Mesendoderm (in vitro differentiated cells): ENCODE results near the gene ANXA2R.

Experiments used
- DNase-seq: peaks from one replicate; pipeline ENCODE4 v3.0.0; 2013
- H2AK5ac ChIP-seq: 2 replicates; pipeline ENCODE4 v1.6.1; 2013; ENCODE audit warnings: low read length, inconsistent platforms
- H2BK120ac ChIP-seq: 2 replicates; pipeline ENCODE4 v1.6.1; 2013; ENCODE audit warnings: low read depth, mild to moderate bottlenecking, low read length, moderate library complexity, mixed read lengths
- H2BK15ac ChIP-seq: replicated peaks from 2 replicates; pipeline ENCODE4 v1.6.1; 2013; ENCODE audit warnings: low read depth, mild to moderate bottlenecking, moderate library complexity
- H2BK5ac ChIP-seq: 2 replicates; pipeline ENCODE4 v1.6.1; 2013; ENCODE audit warnings: low read length, inconsistent platforms
- H3K18ac ChIP-seq: 2 replicates; pipeline ENCODE4 v1.6.1; 2013; ENCODE audit warnings: mild to moderate bottlenecking, low read length, mixed read lengths
- H3K23ac ChIP-seq: one replicate; pipeline ENCODE4 v1.6.1; 2013; ENCODE audit warnings: low read length
- H3K27ac ChIP-seq: 2 replicates; pipeline ENCODE4 v1.5.1; 2013; ENCODE audit warnings: low read depth, mild to moderate bottlenecking, inconsistent platforms, low read length, moderate library complexity
- H3K27me3 ChIP-seq: 2 replicates; pipeline ENCODE4 v1.6.1; 2013; ENCODE audit warnings: low read length, control low read depth, mild to moderate bottlenecking, inconsistent platforms; ENCODE audit not compliant: insufficient read depth, poor library complexity
- H3K36me3 ChIP-seq: 2 replicates; pipeline ENCODE4 v1.6.1; 2013; ENCODE audit warnings: low read length, inconsistent platforms; ENCODE audit not compliant: control insufficient read depth, insufficient read depth
- H3K4ac ChIP-seq: one replicate; pipeline ENCODE4 v1.6.1; 2013; ENCODE audit warnings: low read depth, mild to moderate bottlenecking, low read length, moderate library complexity
- H3K4me1 ChIP-seq: 2 replicates; pipeline ENCODE4 v1.6.1; 2013; ENCODE audit warnings: low read depth, low read length, inconsistent platforms; ENCODE audit not compliant: control insufficient read depth
- H3K4me2 ChIP-seq: 2 replicates; pipeline ENCODE4 v1.6.1; 2013; ENCODE audit warnings: low read length
- H3K4me3 ChIP-seq: 2 replicates; pipeline ENCODE4 v1.5.1; 2013; ENCODE audit warnings: mild to moderate bottlenecking, low read length
- H3K56ac ChIP-seq: one replicate; pipeline ENCODE4 v1.6.1; 2013; ENCODE audit warnings: low read length
- H3K79me1 ChIP-seq: 2 replicates; pipeline ENCODE4 v1.6.1; 2013; ENCODE audit warnings: low read length, inconsistent platforms
- H3K79me2 ChIP-seq: 2 replicates; pipeline ENCODE4 v1.6.1; 2013; ENCODE audit warnings: mild to moderate bottlenecking, low read length; ENCODE audit not compliant: control insufficient read depth, insufficient read depth
- H3K9ac ChIP-seq: 2 replicates; pipeline ENCODE4 v1.6.1; 2013; ENCODE audit warnings: low read length, inconsistent platforms
- H4K5ac ChIP-seq: one replicate; pipeline ENCODE4 v1.6.1; 2013; ENCODE audit warnings: low read length
- H4K8ac ChIP-seq: one replicate; pipeline ENCODE4 v1.6.1; 2013; ENCODE audit warnings: low read depth, mild to moderate bottlenecking, control low read depth, low read length, moderate library complexity
- WGBS: extraction: QIAGEN DNeasy Blood & Tissue Kit; methylation state at CpG from one replicate; pipeline ENCODE4 v1.1.7; 2013; ENCODE audit warnings: low lambda C conversion rate, missing lambda C conversion rate; ENCODE audit not compliant: insufficient coverage; ENCODE audit errors: extremely low coverage; 5-methylcytosine and 5-hydroxymethylcytosine counted together

The ANXA2R gene

DNA sequence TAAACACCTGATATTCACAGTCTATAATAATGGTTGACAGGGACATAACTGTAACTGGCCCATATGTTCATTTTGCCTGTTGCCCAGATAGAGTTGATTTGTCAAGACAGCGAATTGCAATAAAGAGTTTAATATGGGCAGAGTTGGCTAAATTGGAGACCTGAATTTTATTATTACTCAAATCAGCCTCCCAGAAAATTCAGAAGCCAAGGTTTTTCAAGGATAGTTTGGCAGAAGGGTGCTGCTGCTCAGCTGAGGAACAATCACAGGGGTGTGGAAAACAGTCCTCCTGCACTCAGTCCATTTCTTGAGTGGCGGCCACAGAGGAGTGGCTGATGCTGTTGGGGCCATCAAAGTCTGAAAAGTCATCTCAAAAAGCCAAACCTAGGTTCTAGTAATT is 19.0 kb downstream of the ANXA2R start:
- WGBS, result no CpG with 5 or more reads among the region's 2 CpGs
- Histone ChIP-seq H3K18ac (peak overlapping the region; percentile 14), H3K56ac (peak overlapping the region; percentile 51), H3K4ac (peak overlapping the region; percentile 10), H3K4me3 (no peak overlapping the region), H3K27me3 (no peaks in the 10 kb centered on the region), H3K9ac (no peak overlapping the region), H3K4me2 (no peak overlapping the region), H2BK15ac (peak overlapping the region; percentile 4), H2BK5ac (no peak overlapping the region), H3K27ac (no peak overlapping the region), H3K36me3 (no peaks in the 10 kb centered on the region), H4K8ac (no peak overlapping the region), H2BK120ac (peak overlapping the region; percentile 51), H2AK5ac (no peak overlapping the region), H3K23ac (no peak overlapping the region), H3K79me1 (peaks cover 2% of the 10 kb centered on the region), H4K5ac (no peak overlapping the region), H3K4me1 (peaks cover 3% of the 10 kb centered on the region), H3K79me2 (peaks cover 12% of the 10 kb centered on the region)
- no peak for DNase-seq

DNA sequence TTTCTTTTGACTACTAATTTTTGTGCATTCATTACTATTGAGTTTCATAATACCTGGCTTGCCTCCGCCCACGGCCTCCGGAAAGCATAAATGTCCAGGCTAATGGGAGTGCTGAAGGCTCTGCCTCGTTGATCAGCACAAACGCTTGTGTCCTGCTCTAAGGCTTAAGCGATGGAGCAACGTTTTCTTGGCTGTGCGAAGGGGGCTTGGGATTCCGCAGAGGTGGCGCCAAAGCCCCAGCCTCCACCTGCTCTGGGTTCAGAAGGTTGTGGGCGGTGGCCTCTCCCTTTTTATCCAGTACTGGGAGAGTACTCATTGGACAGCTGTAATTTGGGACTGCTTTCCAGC is 19.7 kb downstream of the ANXA2R start:
- no peak overlapping the region for H3K27ac ChIP-seq
- H3K79me1 ChIP-seq, result peaks cover 2% of the 10 kb centered on the region
- no peak overlapping the region for H2BK120ac ChIP-seq
- no peak overlapping the region for H2BK15ac ChIP-seq
- no peaks in the 10 kb centered on the region for H3K27me3 ChIP-seq
- H2BK5ac ChIP-seq, result no peak overlapping the region
- H2AK5ac ChIP-seq, result no peak overlapping the region
- H3K79me2 ChIP-seq, result peaks cover 12% of the 10 kb centered on the region
- no peak overlapping the region for H3K18ac ChIP-seq
- H3K9ac ChIP-seq, result peak overlapping the region; percentile 57
- no peak overlapping the region for H3K23ac ChIP-seq
- no peak overlapping the region for H4K5ac ChIP-seq
- peaks cover 4% of the 10 kb centered on the region for H3K4me1 ChIP-seq
- no CpG with 5 or more reads among the region's 11 CpGs for WGBS
- H3K4me3 ChIP-seq, result peak overlapping the region; percentile 3
- peak overlapping the region; percentile 43 for H3K4me2 ChIP-seq
- H3K36me3 ChIP-seq, result no peaks in the 10 kb centered on the region
- DNase-seq, result peak; percentile 67
- peak overlapping the region; percentile 57 for H3K56ac ChIP-seq
- H4K8ac ChIP-seq, result no peak overlapping the region
- no peak overlapping the region for H3K4ac ChIP-seq

DNA sequence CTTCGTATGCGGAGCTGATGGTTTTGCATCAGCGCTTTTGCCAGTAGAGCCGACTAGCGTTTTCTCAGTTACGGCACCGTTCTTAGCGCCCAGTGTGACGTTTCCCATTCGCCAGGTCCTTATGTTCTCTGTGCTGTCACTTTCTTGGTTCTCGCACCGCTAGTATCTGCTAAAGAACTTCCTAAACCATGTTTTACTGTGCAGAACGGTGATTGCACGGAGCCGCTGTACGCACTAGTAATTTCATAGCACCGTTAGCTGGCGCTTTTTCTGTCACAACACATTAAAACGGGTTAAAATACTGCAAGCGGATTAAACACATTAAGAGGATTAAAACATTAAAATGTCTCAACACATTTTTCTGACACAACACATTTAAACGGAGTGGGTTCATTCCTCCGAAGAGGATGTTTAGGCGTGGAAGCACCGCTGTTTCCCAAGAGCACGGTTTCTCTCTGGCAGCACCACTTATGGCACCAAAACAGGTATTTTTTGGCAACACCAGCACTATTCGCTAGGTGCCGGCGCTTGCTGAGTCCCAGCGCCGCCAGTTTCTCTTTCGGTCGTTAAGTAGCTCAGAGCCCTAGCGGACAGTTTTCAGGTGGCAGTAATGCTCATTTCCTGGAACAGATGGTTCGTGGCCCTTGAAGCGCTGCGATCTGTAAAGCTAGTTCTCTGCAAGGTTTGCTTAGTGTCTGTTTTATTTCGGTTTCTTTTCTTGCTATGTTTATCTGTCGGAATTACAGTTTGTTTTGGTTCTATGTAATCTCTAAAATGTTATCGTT is 20.3 kb downstream of the ANXA2R start:
- H3K79me2 ChIP-seq, result peaks cover 12% of the 10 kb centered on the region
- H3K18ac ChIP-seq, result peak overlapping the region; percentile 64
- no peak overlapping the region for H2BK5ac ChIP-seq
- no peak overlapping the region for H2BK15ac ChIP-seq
- peak overlapping the region; percentile 57 for H3K9ac ChIP-seq
- peaks cover 10% of the 10 kb centered on the region for H3K4me1 ChIP-seq
- no peak overlapping the region for H2BK120ac ChIP-seq
- peak overlapping the region; percentile 24 for H3K23ac ChIP-seq
- H3K79me1 ChIP-seq, result peaks cover 2% of the 10 kb centered on the region
- H3K36me3 ChIP-seq, result no peaks in the 10 kb centered on the region
- peak overlapping the region; percentile 68 for H3K56ac ChIP-seq
- peak; percentile 95 for DNase-seq
- H4K5ac ChIP-seq, result no peak overlapping the region
- H3K4me2 ChIP-seq, result peak overlapping the region; percentile 43
- WGBS, result no CpG with 5 or more reads among the region's 39 CpGs
- H3K27ac ChIP-seq, result no peak overlapping the region
- peak overlapping the region; percentile 1 for H3K4me3 ChIP-seq
- H4K8ac ChIP-seq, result no peak overlapping the region
- peak overlapping the region; percentile 75 for H3K4ac ChIP-seq
- no peaks in the 10 kb centered on the region for H3K27me3 ChIP-seq
- H2AK5ac ChIP-seq, result no peak overlapping the region

DNA sequence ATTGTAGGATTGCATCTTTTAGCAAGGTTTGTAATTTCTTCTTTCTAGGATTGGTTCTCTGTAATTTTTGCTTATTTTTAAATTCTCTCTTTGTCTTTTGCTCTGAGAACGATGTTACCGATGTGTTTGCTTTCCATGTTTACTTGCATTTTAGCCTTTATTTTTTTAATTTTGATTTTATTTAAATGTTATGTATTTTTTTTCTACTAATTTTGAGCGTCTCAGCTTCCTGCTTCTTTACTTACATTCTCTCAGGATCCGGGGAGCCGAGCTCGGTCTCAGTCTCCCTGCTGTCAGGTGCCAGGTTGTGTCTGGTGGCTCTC is 20.9 kb downstream of the ANXA2R start:
- Histone ChIP-seq H3K18ac (peak overlapping the region; percentile 64), H3K27me3 (no peaks in the 10 kb centered on the region), H3K4me1 (peaks cover 10% of the 10 kb centered on the region), H2BK120ac (no peak overlapping the region), H3K4me3 (peak overlapping the region; percentile 1), H2AK5ac (no peak overlapping the region), H3K79me2 (peaks cover 12% of the 10 kb centered on the region), H3K56ac (peak overlapping the region; percentile 84), H3K4ac (peak overlapping the region; percentile 75), H3K36me3 (no peaks in the 10 kb centered on the region), H3K23ac (no peak overlapping the region), H4K8ac (no peak overlapping the region), H2BK5ac (no peak overlapping the region), H4K5ac (no peak overlapping the region), H3K9ac (peak overlapping the region; percentile 71), H2BK15ac (no peak overlapping the region), H3K27ac (no peak overlapping the region), H3K4me2 (peak overlapping the region; percentile 88), H3K79me1 (peaks cover 2% of the 10 kb centered on the region)
- no CpG with 5 or more reads among the region's 6 CpGs for WGBS
- DNase-seq, result no peak

DNA sequence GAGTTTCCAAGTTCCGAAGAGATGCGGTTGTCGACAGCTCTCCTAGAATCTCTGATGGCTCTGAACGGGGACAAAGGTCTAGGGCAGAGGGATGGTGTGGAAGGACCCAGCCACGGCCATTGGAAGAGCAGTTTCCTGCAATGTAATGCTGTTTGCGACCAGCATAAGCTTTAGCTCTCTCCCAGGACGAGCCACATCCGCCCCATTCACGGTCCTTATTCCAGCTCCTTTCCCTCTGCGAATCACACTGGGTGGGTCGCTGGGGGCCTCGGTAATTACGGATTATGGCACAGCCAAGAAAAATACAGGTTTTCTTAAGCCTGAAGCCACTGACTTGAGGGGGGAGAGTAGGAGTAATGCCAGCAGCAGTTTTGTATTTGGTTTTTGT is 22.7 kb downstream of the ANXA2R start:
- peak; percentile 67 for DNase-seq

More for the DNA sequence above, 22.7 kb downstream of the ANXA2R start:
- H3K4me1 ChIP-seq, result peaks cover 9% of the 10 kb centered on the region
- peak overlapping the region; percentile 54 for H2AK5ac ChIP-seq
- peak overlapping the region; percentile 77 for H3K27ac ChIP-seq
- H2BK120ac ChIP-seq, result no peak overlapping the region
- H3K9ac ChIP-seq, result peak overlapping the region; percentile 95
- peak overlapping the region; percentile 99 for H3K4me2 ChIP-seq
- peak overlapping the region; percentile 82 for H3K18ac ChIP-seq
- H3K79me2 ChIP-seq, result peaks cover 12% of the 10 kb centered on the region
- H4K8ac ChIP-seq, result no peak overlapping the region
- H2BK5ac ChIP-seq, result peak overlapping the region; percentile 82
- peaks cover 2% of the 10 kb centered on the region for H3K79me1 ChIP-seq
- H3K27me3 ChIP-seq, result no peaks in the 10 kb centered on the region
- peak overlapping the region; percentile 85 for H3K4ac ChIP-seq
- H2BK15ac ChIP-seq, result peak overlapping the region; percentile 27
- no peaks in the 10 kb centered on the region for H3K36me3 ChIP-seq
- H3K4me3 ChIP-seq, result peak overlapping the region; percentile 51
- WGBS, result no CpG with 5 or more reads among the region's 13 CpGs
- peak overlapping the region; percentile 96 for H3K56ac ChIP-seq
- H3K23ac ChIP-seq, result no peak overlapping the region
- no peak overlapping the region for H4K5ac ChIP-seq
